Liver (tissue), 3 donors: ENCODE measurements around the gene MYOM1.

Source experiments
- CTCF ChIP-seq: fragments of 150-350 bp; IDR thresholded peaks from 2 replicates; pipeline ENCODE4 v1.5.1; 2017; ENCODE audit warnings: improper control_type of control experiment, low read depth, low read length; ENCODE audit not compliant: missing input control
- FOXA2 ChIP-seq: IDR thresholded peaks from 2 replicates; pipeline ENCODE4 v1.6.1; 2016; ENCODE audit warnings: antibody characterized with exemption
- HNF4G ChIP-seq: IDR thresholded peaks from 2 replicates; pipeline ENCODE4 v1.6.1; 2016; ENCODE audit warnings: antibody characterized with exemption
- RAD21 ChIP-seq, 2 donors: IDR thresholded peaks; 2 replicates each; pipeline ENCODE4 v1.6.1; 2016; ENCODE audit warnings: antibody characterized with exemption in 2 of 2, mild to moderate bottlenecking in 2 of 2
- donor health status: healthy.
- donor health status: healthy.

- TF ChIP-seq FOXA2 (no peak), RAD21 (IDR thresholded peaks at IDR 0.05) (no peak), CTCF (no peak), HNF4G (no peak)
Observed at GRCh38 chr18:3171631-3172030, 48.1 kb downstream of the MYOM1 start.
